ENCODE data around the gene PUM2. TPM values are rescaled to one million over a fixed set of nuclear protein-coding genes. Genes with fewer than 3 reads are reported as not detected.

PUM2 gene
- total and polyA plus RNA-seq, 5 donors = 27.5 to 84.5 (median 79.8) TPM

DNA sequence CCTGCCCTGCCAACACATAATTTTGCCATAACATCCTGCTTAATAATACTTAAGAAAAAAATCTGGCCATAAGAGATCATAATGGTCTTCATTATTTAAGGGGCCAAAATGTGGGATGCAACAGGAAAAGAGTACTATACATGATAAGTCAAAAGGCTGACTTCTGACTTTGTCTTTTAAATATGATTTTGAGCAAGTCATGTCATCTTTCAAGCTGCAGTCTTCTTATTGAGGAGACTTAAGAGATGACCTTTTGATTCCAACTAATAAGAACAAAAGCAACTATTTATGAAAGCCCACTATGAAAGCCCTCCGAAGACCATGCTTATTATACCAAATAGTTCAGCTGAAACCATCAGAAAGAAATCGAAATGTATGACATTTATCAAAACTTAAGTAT is 41.6 kb downstream of the PUM2 start:
- no peaks in the 10 kb centered on the region for H3K27me3 ChIP-seq (ENCODE audit: control insufficient read depth, insufficient read depth)
- H3K9me3 ChIP-seq (ENCODE audit: control insufficient read depth, low read length) = no peaks in the 10 kb centered on the region
- ATAC-seq = no peak
- H3K4me3 ChIP-seq (ENCODE audit: low read length) = no peak overlapping the region
- H3K27ac ChIP-seq (ENCODE audit: low read length) = no peak overlapping the region
- intact Hi-C loops (cut with DNase I) = no loop called here
- 95% methylated on average over 2 of the region's 2 CpGs for WGBS
- DNase-seq = no peak
- H3K4me1 ChIP-seq (ENCODE audit: control insufficient read depth, insufficient read depth, low read length) = no peaks in the 10 kb centered on the region

DNA sequence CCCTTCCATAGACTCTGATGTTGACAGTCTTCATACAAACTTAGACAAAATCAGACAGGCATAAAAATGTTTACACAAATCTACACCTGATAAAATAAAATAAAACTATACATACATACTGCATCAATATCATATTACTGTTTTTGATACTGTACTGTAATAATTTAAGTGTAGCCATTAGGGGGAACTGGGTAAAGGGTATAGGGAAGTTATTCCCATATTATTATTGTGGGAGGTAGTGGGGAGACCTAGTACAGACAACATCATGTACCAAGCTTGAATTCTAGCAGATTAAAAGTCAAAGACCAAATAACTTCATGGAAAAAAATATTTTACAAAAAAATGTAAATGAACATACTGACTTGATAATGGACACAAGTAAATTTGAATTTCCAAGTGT is 43.3 kb downstream of the PUM2 start:
- DNase-seq = no peak

DNA sequence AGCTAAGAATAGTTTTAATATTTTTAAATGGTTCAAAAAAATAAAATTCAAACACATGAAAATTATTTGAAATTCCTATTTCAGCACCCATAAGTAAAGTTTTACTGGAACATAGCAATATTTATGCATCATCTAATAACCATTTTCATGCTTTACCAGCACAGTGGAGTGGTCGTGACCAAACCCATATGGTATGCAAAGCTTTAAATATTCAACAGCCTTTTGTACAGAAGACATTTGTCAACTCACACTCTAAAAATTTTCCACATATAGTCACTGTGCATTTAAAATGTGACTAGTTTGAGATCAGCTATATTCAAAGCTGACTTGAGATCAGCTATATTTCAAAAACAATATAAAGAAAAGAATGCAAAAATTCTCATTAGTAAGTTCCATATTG is 46.2 kb downstream of the PUM2 start:
- 96% methylated on average over 1 of the region's 1 CpG for WGBS
- no peaks in the 10 kb centered on the region for H3K9me3 ChIP-seq (ENCODE audit: control insufficient read depth, low read length)
- no peaks in the 10 kb centered on the region for H3K4me1 ChIP-seq (ENCODE audit: control insufficient read depth, insufficient read depth, low read length)
- H3K27me3 ChIP-seq (ENCODE audit: control insufficient read depth, insufficient read depth) = no peaks in the 10 kb centered on the region
- DNase-seq (no peak), ATAC-seq (no peak)
- no peak overlapping the region for H3K4me3 ChIP-seq (ENCODE audit: low read length)
- intact Hi-C loops (cut with DNase I) = no loop called here
- H3K27ac ChIP-seq (ENCODE audit: low read length) = no peak overlapping the region

More for the DNA sequence above, 43.3 kb downstream of the PUM2 start:
- Histone ChIP-seq H3K9me3 (ENCODE audit: control insufficient read depth, low read length) (no peaks in the 10 kb centered on the region), H3K27ac (ENCODE audit: low read length) (no peak overlapping the region), H3K27me3 (ENCODE audit: control insufficient read depth, insufficient read depth) (no peaks in the 10 kb centered on the region), H3K4me3 (ENCODE audit: low read length) (no peak overlapping the region), H3K4me1 (ENCODE audit: control insufficient read depth, insufficient read depth, low read length) (no peaks in the 10 kb centered on the region)
- intact Hi-C loops (cut with DNase I) = no loop called here
- ATAC-seq = no peak

DNA sequence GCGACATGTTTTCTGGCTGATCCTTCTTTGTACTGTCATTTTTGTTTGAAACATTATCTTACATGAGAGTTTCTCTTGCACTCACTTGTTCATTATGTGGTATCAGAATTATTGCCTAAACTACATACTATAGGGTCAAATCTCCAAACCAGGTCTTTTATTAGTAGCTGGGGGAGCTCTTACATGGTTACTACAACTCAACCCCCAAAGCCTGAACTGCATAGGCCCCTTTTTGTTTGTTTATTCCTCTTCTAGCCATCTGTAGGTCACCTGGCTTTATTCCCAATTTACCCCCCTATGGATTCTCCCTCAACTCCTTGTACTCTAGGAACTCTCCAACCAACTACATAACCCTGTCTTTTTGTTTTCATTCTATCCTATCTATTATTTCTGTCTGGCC is 46.7 kb downstream of the PUM2 start:
- Histone ChIP-seq H3K27me3 (ENCODE audit: control insufficient read depth, insufficient read depth) (no peaks in the 10 kb centered on the region), H3K4me3 (ENCODE audit: low read length) (no peak overlapping the region), H3K27ac (ENCODE audit: low read length) (no peak overlapping the region), H3K4me1 (ENCODE audit: control insufficient read depth, insufficient read depth, low read length) (no peaks in the 10 kb centered on the region), H3K9me3 (ENCODE audit: control insufficient read depth, low read length) (no peaks in the 10 kb centered on the region)
- intact Hi-C loops (cut with DNase I) = no loop called here
- ATAC-seq (no peak), DNase-seq (no peak)
- WGBS = 96% methylated on average over 1 of the region's 1 CpG

DNA sequence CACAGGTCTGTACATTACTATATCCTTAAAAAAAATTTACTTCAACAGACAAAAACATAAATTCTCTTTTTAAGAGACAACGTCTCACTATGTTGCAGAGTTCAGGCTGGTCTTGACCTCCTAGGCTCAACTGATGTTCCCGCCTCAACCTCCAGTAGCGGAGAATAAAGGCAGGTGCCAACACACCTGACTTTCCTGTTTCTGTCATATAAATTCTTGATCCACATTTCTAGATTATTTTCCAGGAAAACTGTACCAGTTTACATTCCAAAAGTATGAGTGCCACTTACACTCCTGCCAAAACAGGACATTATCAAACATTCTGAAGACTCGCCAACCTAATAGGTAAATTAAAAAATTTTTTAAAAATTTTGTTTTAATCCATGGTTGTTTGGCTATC is 48.6 kb downstream of the PUM2 start:
- intact Hi-C loops (cut with DNase I) = no loop called here
- Histone ChIP-seq H3K9me3 (ENCODE audit: control insufficient read depth, low read length) (no peaks in the 10 kb centered on the region), H3K4me3 (ENCODE audit: low read length) (no peak overlapping the region), H3K27ac (ENCODE audit: low read length) (no peak overlapping the region), H3K4me1 (ENCODE audit: control insufficient read depth, insufficient read depth, low read length) (no peaks in the 10 kb centered on the region), H3K27me3 (ENCODE audit: control insufficient read depth, insufficient read depth) (no peaks in the 10 kb centered on the region)
- no peak for DNase-seq
- WGBS = 92% methylated on average over 4 of the region's 4 CpGs
- ATAC-seq = no peak

DNA sequence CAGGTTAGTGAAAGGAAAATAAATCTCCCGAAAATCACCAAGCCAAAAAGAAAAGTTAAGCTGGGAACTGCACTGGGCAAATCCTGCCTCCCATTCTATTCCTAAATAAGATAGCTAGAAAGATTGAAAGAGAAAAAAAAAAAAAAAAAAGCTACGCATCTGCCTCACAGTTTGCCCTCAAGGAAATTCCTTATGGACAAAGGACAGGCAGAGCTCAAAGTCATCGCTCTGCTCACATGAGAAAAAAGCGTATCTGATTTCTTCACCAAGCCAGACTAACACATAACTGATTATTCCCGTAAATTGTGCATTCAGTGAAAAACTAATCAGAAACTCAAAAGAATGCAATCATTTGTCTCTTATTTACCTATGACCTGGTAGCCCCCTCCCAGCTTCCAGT is 50.0 kb downstream of the PUM2 start:
- intact Hi-C loops (cut with DNase I) = no loop called here
- Histone ChIP-seq H3K9me3 (ENCODE audit: control insufficient read depth, low read length) (no peaks in the 10 kb centered on the region), H3K27me3 (ENCODE audit: control insufficient read depth, insufficient read depth) (no peaks in the 10 kb centered on the region), H3K27ac (ENCODE audit: low read length) (no peak overlapping the region), H3K4me3 (ENCODE audit: low read length) (no peak overlapping the region), H3K4me1 (ENCODE audit: control insufficient read depth, insufficient read depth, low read length) (no peaks in the 10 kb centered on the region)
- ATAC-seq (no peak), DNase-seq (no peak)
- 94% methylated on average over 5 of the region's 5 CpGs for WGBS

DNA sequence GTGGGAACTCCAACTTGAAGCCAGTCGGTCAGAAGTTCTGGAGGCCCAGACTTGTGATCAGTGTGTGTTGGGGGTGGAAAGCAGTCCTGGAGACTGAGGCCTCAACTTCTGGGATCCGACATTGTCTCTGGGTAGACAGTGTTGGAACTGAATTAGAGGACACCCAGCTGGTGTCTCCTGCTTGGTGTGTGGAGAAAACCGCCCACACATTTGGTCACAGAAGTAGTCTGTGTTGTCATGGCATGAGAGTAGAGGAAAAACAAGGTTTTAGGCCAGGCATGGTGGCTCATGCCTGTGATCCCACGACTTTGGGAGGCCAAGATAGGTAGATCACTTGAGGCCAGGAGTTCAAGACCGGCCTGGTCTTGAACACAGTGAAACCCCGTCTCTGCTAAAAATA is 51.5 kb downstream of the PUM2 start:
- Histone ChIP-seq H3K4me3 (ENCODE audit: low read length) (no peak overlapping the region), H3K4me1 (ENCODE audit: control insufficient read depth, insufficient read depth, low read length) (no peaks in the 10 kb centered on the region), H3K9me3 (ENCODE audit: control insufficient read depth, low read length) (no peaks in the 10 kb centered on the region), H3K27ac (ENCODE audit: low read length) (no peak overlapping the region), H3K27me3 (ENCODE audit: control insufficient read depth, insufficient read depth) (no peaks in the 10 kb centered on the region)
- WGBS = 77% methylated on average over 6 of the region's 6 CpGs
- no peak for DNase-seq
- ATAC-seq = no peak
- intact Hi-C loops (cut with DNase I) = no loop called here

DNA sequence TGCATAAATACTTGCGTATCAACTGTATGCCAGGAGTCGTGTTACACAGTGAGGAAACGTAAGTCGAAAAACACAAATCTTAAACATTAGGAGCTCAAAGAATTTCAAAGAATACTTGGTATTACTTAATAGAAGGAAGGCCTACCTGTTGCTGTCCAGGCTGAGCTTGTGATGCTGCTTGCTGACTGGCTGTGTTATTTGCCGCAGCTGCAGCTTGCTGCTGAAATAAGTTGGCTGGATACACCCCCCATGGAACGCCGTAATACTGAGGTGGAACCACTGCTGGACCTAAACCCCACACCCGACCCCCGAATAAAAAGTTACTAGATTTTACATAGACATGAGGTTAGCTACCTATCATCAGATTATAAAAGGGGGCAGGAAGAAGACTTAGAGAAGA is 56.4 kb downstream of the PUM2 start:
- ATAC-seq = no peak
- no peaks in the 10 kb centered on the region for H3K9me3 ChIP-seq (ENCODE audit: control insufficient read depth, low read length)
- no peaks in the 10 kb centered on the region for H3K27me3 ChIP-seq (ENCODE audit: control insufficient read depth, insufficient read depth)
- intact Hi-C loops (cut with DNase I) = no loop called here
- peaks cover 3% of the 10 kb centered on the region for H3K4me1 ChIP-seq (ENCODE audit: control insufficient read depth, insufficient read depth, low read length)
- WGBS = 97% methylated on average over 9 of the region's 9 CpGs
- no peak overlapping the region for H3K27ac ChIP-seq (ENCODE audit: low read length)
- no peak for DNase-seq
- H3K4me3 ChIP-seq (ENCODE audit: low read length) = no peak overlapping the region

DNA sequence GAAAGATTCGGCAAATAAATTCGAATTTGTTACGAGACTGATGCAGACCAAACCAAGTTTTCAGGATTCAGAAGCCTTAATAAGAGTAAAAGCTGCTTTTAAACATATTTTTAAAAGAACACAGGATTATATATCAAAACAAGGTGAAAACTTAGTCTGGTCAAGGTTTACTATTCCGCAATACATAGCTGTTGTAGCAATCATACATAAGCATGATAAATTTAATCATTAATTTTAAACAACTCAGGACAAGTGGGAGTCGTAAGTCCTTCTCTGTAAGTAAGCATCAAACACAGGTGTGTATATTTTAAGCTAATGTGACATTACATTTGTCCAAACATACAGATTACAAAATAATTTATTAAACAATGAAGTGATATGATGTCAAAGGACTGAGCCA is 57.7 kb downstream of the PUM2 start:
- H3K9me3 ChIP-seq (ENCODE audit: control insufficient read depth, low read length) = no peaks in the 10 kb centered on the region
- H3K27me3 ChIP-seq (ENCODE audit: control insufficient read depth, insufficient read depth) = no peaks in the 10 kb centered on the region
- DNase-seq = no peak
- H3K4me1 ChIP-seq (ENCODE audit: control insufficient read depth, insufficient read depth, low read length) = peaks cover 3% of the 10 kb centered on the region
- H3K27ac ChIP-seq (ENCODE audit: low read length) = no peak overlapping the region
- H3K4me3 ChIP-seq (ENCODE audit: low read length) = no peak overlapping the region
- intact Hi-C loops (cut with DNase I) = no loop called here
- WGBS = 98% methylated on average over 5 of the region's 5 CpGs
- no peak for ATAC-seq

DNA sequence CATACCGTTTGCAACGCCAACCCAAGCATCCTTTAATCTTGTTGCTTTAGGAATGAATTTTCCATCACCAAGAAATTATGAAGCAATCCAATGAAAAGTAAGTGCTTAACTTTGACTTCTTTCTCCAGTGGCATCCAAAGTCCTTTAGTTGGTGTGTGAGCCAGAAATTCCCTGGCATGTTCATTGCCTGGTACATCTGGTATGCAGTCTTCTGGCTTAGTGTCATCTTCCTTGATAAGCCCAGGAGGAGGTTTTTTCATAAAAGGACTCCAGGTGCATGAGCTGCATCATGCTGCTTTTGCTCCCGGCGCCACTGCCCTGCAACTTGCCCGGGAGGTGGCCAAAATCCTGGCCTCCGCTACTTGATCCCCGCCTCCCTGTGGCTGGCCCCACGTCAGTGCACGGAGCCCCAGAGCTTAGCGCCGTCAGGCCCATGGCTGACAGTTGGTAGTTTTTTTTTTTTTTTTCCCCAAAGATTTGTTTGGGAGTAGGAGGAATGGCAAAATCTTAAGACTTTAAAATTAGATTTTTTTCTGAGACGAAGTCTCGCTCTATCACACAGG is 58.7 kb downstream of the PUM2 start:
- WGBS = 88% methylated on average over 13 of the region's 13 CpGs
- H3K27ac ChIP-seq (ENCODE audit: low read length) = no peak overlapping the region

DNA sequence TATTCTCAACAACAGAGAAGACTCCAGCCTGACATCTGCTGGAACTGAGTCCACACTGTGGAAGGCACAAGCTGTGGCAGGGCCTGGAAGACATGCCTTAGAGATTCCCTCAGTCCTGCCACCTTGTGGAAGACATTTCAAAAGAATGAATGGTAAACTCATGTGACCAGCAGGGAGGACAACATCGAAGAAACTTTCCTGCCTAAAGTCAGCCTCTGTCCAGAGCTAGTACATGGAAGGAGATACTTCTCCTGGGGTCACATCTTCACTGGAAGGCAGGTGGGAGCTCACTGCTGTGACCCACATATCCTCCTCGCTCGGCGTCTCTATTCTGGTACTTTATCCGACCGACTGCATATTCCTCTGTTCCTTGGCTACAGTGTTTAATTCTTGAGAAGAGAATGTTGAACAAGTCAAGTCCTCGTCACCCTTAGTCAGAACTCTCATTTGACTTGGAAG is 59.5 kb downstream of the PUM2 start:
- Histone ChIP-seq H3K4me1 (ENCODE audit: control insufficient read depth, insufficient read depth, low read length) (peaks cover 3% of the 10 kb centered on the region), H3K27ac (ENCODE audit: low read length) (peak overlapping the region; percentile 2), H3K4me3 (ENCODE audit: low read length) (no peak overlapping the region), H3K9me3 (ENCODE audit: control insufficient read depth, low read length) (no peaks in the 10 kb centered on the region), H3K27me3 (ENCODE audit: control insufficient read depth, insufficient read depth) (no peaks in the 10 kb centered on the region)
- intact Hi-C loops (cut with DNase I) = no loop called here
- ATAC-seq (peak; percentile 85 to 86), DNase-seq (no peak)
- 73% methylated on average over 7 of the region's 7 CpGs for WGBS

More for the DNA sequence above, 58.7 kb downstream of the PUM2 start:
- peaks cover 3% of the 10 kb centered on the region for H3K4me1 ChIP-seq (ENCODE audit: control insufficient read depth, insufficient read depth, low read length)
- H3K27me3 ChIP-seq (ENCODE audit: control insufficient read depth, insufficient read depth) = no peaks in the 10 kb centered on the region
- intact Hi-C loops (cut with DNase I) = no loop called here
- H3K9me3 ChIP-seq (ENCODE audit: control insufficient read depth, low read length) = no peaks in the 10 kb centered on the region
- ATAC-seq (peak; percentile 41 to 48), DNase-seq (no peak)
- no peak overlapping the region for H3K4me3 ChIP-seq (ENCODE audit: low read length)
